ENCODE measurements around the gene CNPY4.

The CNPY4 gene

DNA sequence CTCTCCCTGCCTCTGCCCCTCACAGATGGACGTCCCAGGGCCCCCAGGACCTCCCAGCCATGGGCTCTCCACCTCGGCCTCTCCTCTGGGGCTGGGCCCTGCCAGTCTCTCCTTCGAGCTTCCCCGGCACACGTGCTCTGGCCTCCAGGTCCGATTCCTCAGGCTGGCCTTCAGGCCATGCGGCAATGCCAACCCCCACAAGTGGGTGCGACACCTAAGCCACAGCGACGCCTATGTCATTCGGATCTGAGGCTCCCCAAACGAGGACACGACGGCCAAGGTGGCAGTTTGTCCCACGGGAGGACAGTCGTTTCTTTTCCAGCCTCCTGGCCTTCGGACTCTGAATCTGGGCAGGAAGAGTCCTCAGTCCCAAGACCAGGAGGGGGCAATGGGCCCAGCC is 12.8 kb upstream of the CNPY4 start:
- DNase-seq (ENCODE audit: low spot score), result no peak
- in situ Hi-C loops (cut with MboI; ENCODE audit: low sequenced_read_pairs, unreplicated experiment), result no loop called here
- TF ChIP-seq, protein P1, sequence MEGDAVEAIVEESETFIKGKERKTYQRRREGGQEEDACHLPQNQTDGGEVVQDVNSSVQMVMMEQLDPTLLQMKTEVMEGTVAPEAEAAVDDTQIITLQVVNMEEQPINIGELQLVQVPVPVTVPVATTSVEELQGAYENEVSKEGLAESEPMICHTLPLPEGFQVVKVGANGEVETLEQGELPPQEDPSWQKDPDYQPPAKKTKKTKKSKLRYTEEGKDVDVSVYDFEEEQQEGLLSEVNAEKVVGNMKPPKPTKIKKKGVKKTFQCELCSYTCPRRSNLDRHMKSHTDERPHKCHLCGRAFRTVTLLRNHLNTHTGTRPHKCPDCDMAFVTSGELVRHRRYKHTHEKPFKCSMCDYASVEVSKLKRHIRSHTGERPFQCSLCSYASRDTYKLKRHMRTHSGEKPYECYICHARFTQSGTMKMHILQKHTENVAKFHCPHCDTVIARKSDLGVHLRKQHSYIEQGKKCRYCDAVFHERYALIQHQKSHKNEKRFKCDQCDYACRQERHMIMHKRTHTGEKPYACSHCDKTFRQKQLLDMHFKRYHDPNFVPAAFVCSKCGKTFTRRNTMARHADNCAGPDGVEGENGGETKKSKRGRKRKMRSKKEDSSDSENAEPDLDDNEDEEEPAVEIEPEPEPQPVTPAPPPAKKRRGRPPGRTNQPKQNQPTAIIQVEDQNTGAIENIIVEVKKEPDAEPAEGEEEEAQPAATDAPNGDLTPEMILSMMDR (IDR thresholded peaks at IDR 0.05; ENCODE audit: borderline replicate concordance, control extremely low read depth, extremely low read depth, insufficient read depth, missing control alignments), result no peak

- no peak for DNase-seq (ENCODE audit: low spot score)
- TF ChIP-seq, protein P1 (IDR thresholded peaks at IDR 0.05; ENCODE audit: borderline replicate concordance, control extremely low read depth, extremely low read depth, insufficient read depth, missing control alignments), result no peak
- in situ Hi-C loops (cut with MboI; ENCODE audit: low sequenced_read_pairs, unreplicated experiment), result no loop called here
Measured at GRCh38 chr7:100107125-100107737, 12.2 kb upstream of the CNPY4 start.

- DNase-seq (ENCODE audit: low spot score), result no peak
- in situ Hi-C loops (cut with MboI; ENCODE audit: low sequenced_read_pairs, unreplicated experiment), result no loop called here
- TF ChIP-seq, protein P1 (IDR thresholded peaks at IDR 0.05; ENCODE audit: borderline replicate concordance, control extremely low read depth, extremely low read depth, insufficient read depth, missing control alignments), result no peak
Measured at GRCh38 chr7:100107890-100108289, 11.5 kb upstream of the CNPY4 start.

- TF ChIP-seq, protein P1 (IDR thresholded peaks at IDR 0.05; ENCODE audit: borderline replicate concordance, control extremely low read depth, extremely low read depth, insufficient read depth, missing control alignments), result no peak
- in situ Hi-C loops (cut with MboI; ENCODE audit: low sequenced_read_pairs, unreplicated experiment), result no loop called here
- no peak for DNase-seq (ENCODE audit: low spot score)
Measured at GRCh38 chr7:100109521-100110163, 9.8 kb upstream of the CNPY4 start.

GRCh38 chr7:100111156-100111555 is 8.3 kb upstream of the CNPY4 start:
- no peak for DNase-seq (ENCODE audit: low spot score)
- TF ChIP-seq, protein P1 (IDR thresholded peaks at IDR 0.05; ENCODE audit: borderline replicate concordance, control extremely low read depth, extremely low read depth, insufficient read depth, missing control alignments), result no peak
- in situ Hi-C loops (cut with MboI; ENCODE audit: low sequenced_read_pairs, unreplicated experiment), result no loop called here

DNA sequence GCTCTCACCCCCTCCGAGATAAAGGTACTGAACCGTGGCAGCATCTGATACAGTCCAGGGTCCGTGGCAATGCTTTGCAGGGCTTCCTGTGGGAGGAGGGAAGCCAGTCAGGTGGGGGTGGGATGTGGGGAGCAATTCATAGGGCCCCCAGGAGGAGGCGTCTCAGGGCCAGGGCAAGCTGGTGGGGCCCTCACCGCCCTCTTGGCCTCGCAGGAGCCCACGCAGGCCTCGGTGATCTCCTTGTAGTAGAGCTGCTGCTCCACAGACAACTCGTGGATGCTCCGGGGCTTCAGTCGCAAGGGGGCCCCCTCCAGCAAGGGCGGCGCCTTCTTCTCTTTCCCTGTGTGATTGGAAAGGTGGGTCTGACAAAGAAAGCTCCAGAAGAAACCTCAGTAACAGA is 7.5 kb upstream of the CNPY4 start:
- in situ Hi-C loops (cut with MboI; ENCODE audit: low sequenced_read_pairs, unreplicated experiment), result no loop called here
- no peak for DNase-seq (ENCODE audit: low spot score)
- TF ChIP-seq, protein P1 (IDR thresholded peaks at IDR 0.05; ENCODE audit: borderline replicate concordance, control extremely low read depth, extremely low read depth, insufficient read depth, missing control alignments), result no peak

All from GM13976 (cell line).